ENCODE results near the gene LPIN2.

DNA sequence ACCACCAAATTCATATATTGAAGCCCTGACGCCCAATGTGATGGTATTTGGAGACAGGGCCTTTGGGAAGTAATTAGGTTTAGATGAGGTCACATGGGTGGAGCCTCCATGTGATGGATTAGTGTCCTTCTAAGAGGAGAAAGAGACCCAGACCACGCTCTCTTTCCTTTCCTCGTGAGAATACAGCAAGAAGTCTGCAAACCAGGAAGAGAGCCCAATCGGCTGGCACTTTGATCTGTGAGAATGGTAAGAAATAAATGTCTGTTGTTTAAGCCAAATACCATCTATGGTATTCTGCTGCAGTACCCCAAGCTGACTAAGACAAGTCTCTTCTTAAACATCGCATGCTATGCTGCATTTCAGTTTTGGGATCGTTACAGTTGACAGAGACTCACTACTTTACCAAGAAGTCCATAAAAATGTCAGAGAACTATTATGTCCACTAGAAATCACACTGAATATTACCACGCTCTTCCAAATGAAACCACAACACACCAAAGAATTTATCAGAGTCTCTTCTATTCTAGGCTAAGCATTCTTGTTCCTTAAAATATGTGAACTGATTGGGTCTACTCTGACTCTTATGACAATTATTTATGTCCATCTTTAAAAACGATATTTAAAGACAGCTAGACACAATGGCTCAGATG lies 48.5 kb downstream of the LPIN2 start:
- TF ChIP-seq, protein P1, sequence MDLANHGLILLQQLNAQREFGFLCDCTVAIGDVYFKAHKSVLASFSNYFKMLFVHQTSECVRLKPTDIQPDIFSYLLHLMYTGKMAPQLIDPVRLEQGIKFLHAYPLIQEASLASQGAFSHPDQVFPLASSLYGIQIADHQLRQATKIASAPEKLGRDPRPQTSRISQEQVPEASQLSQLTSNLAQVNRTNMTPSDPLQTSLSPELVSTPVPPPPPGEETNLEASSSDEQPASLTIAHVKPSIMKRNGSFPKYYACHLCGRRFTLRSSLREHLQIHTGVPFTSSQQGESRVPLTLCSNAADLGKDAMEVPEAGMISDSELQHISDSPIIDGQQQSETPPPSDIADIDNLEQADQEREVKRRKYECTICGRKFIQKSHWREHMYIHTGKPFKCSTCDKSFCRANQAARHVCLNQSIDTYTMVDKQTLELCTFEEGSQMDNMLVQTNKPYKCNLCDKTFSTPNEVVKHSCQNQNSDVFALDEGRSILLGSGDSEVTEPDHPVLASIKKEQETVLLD (CRISPR knock-in tag; IDR thresholded peaks at IDR 0.05; ENCODE audit: low read depth): no peak
- no peak for TF ChIP-seq HNRNPL (IDR thresholded peaks at IDR 0.05; ENCODE audit: low read depth, low read length)
- TF ChIP-seq WIZ (CRISPR knock-in tag; IDR thresholded peaks at IDR 0.05): no peak
- TF ChIP-seq, protein P2, sequence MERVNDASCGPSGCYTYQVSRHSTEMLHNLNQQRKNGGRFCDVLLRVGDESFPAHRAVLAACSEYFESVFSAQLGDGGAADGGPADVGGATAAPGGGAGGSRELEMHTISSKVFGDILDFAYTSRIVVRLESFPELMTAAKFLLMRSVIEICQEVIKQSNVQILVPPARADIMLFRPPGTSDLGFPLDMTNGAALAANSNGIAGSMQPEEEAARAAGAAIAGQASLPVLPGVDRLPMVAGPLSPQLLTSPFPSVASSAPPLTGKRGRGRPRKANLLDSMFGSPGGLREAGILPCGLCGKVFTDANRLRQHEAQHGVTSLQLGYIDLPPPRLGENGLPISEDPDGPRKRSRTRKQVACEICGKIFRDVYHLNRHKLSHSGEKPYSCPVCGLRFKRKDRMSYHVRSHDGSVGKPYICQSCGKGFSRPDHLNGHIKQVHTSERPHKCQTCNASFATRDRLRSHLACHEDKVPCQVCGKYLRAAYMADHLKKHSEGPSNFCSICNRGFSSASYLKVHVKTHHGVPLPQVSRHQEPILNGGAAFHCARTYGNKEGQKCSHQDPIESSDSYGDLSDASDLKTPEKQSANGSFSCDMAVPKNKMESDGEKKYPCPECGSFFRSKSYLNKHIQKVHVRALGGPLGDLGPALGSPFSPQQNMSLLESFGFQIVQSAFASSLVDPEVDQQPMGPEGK (CRISPR knock-in tag; IDR thresholded peaks at IDR 0.05): no peak
- no peak for TF ChIP-seq ARID2 (CRISPR knock-in tag; IDR thresholded peaks at IDR 0.05; ENCODE audit: borderline replicate concordance)
- TF ChIP-seq, protein P3, sequence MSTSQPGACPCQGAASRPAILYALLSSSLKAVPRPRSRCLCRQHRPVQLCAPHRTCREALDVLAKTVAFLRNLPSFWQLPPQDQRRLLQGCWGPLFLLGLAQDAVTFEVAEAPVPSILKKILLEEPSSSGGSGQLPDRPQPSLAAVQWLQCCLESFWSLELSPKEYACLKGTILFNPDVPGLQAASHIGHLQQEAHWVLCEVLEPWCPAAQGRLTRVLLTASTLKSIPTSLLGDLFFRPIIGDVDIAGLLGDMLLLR (CRISPR knock-in tag; IDR thresholded peaks at IDR 0.05): no peak
- TF ChIP-seq, protein P4, sequence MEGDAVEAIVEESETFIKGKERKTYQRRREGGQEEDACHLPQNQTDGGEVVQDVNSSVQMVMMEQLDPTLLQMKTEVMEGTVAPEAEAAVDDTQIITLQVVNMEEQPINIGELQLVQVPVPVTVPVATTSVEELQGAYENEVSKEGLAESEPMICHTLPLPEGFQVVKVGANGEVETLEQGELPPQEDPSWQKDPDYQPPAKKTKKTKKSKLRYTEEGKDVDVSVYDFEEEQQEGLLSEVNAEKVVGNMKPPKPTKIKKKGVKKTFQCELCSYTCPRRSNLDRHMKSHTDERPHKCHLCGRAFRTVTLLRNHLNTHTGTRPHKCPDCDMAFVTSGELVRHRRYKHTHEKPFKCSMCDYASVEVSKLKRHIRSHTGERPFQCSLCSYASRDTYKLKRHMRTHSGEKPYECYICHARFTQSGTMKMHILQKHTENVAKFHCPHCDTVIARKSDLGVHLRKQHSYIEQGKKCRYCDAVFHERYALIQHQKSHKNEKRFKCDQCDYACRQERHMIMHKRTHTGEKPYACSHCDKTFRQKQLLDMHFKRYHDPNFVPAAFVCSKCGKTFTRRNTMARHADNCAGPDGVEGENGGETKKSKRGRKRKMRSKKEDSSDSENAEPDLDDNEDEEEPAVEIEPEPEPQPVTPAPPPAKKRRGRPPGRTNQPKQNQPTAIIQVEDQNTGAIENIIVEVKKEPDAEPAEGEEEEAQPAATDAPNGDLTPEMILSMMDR (CRISPR knock-in tag; IDR thresholded peaks at IDR 0.05): no peak
- TF ChIP-seq RAD21 (CRISPR knock-in tag; IDR thresholded peaks at IDR 0.05): no peak
- TF ChIP-seq KDM1A (CRISPR knock-in tag; IDR thresholded peaks at IDR 0.05): no peak
- TF ChIP-seq, protein P5, sequence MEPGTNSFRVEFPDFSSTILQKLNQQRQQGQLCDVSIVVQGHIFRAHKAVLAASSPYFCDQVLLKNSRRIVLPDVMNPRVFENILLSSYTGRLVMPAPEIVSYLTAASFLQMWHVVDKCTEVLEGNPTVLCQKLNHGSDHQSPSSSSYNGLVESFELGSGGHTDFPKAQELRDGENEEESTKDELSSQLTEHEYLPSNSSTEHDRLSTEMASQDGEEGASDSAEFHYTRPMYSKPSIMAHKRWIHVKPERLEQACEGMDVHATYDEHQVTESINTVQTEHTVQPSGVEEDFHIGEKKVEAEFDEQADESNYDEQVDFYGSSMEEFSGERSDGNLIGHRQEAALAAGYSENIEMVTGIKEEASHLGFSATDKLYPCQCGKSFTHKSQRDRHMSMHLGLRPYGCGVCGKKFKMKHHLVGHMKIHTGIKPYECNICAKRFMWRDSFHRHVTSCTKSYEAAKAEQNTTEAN (CRISPR knock-in tag; conservative IDR thresholded peaks at IDR 0.05): no peak
- TF ChIP-seq CEBPB (IDR thresholded peaks at IDR 0.05; ENCODE audit: borderline replicate concordance, low read depth, low read length): no peak
- TF ChIP-seq ZNF510 (CRISPR knock-in tag; IDR thresholded peaks at IDR 0.05; ENCODE audit: low read depth): no peak
- no peak for TF ChIP-seq RBM39 (IDR thresholded peaks at IDR 0.05; ENCODE audit: low read depth, low read length, poor library complexity, severe bottlenecking)

Measured in HepG2 (cell line).